ENCODE results near the gene SLC25A34. TPM values are rescaled to one million over a fixed set of nuclear protein-coding genes. Genes with fewer than 3 reads are reported as not detected.

The SLC25A34 gene
- total and polyA plus RNA-seq, 5 experiments from 2014 or later = 0.09 to 3.5 (median 0.30) TPM

DNA sequence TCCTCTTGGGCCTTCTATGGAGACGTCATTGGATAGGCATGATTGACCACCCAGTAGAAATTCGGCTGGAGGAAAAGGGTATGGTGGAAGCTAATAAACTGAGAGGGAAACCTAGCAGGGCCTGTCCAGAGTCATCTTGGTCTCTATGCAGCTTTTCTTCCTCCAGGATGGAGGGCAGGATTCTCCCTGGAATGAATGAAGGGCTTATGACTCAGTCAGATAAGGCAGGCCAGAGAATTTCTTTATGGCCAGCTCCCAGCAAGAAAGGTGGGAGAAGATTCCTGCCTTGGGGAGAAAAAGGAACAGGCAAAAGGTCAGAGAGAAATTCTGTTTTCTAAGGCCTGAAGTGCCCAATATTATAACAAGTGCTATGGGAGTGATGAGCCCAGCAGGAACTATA lies 39.6 kb downstream of the SLC25A34 start:
- DNase-seq (no peak), ATAC-seq (no peak)
- Mint-ChIP-seq H3K36me3 (no peaks in the 10 kb centered on the region), H3K27ac (no peak overlapping the region), H3K9me3 (peaks cover 0 to 1% (median 0%) of the 10 kb centered on the region in 9 donors), H3K27me3 (peaks cover 3 to 18% (median 7%) of the 10 kb centered on the region in 5 donors), H3K4me3 (no peak overlapping the region), H3K4me1 (no peaks in the 10 kb centered on the region)
- POLR2A ChIA-PET = no interaction called here

DNA sequence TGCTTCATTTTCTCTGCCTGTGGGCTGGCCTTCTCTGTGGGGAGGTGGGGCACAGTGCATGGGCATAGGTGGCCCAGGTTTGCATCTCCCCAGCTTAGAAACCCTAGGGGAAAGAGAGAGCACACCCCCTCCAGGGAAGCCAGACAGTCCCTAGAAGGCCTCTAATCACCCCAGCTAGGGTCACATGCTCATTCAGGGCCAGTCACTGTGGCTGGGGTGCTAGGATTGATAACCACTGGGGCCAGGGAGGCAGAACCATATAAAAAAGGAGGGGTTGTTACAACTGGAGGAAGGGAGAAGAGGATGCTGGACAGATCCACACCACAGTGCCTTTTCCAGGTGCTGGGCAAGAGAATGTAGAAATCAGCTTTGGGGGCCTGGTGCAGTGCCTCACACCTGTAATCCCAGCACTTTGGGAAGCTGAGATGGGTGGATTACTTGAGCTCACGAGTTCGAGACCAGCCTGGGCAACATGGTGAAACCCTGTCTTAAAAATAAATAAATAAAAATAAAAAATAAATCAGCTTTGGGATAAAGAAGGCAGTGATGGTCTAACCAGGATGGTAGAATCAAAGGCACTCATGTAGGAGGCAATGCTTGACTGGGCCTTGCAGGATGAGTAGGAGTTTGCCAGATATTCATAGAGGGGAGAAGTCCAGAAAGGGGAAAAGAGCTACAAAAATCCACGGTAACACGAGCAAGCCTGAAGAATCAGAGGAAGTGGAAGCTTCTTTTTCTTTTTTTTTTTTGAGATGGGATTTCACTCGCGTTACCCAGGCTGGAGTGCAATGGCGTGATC lies 42.0 kb downstream of the SLC25A34 start:
- POLR2A ChIA-PET = interaction anchor here (1.2 kb wide), 1 partner anchor 230 kb away, joined by 3 read pairs; no protein-coding TSS in a partner anchor

DNA sequence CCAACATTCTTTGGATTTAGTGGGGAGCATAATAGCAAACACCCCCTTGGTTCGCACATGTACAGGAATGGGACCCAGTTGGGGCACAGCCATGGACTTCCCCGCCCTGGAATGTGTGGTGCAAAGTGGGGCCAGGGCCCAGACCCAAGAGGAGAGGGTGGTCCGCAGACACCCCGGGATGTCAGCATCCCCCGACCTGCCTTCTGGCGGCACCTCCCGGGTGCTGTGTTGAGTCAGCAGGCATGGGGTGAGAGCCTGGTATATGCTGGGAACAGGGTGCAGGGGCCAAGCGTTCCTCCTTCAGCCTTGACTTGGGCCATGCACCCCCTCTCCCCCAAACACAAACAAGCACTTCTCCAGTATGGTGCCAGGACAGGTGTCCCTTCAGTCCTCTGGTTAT lies 49.6 kb downstream of the SLC25A34 start:
- H3K9me3 Mint-ChIP-seq = no peaks in the 10 kb centered on the region
- H3K27ac Mint-ChIP-seq = no peak overlapping the region
- POLR2A ChIA-PET = no interaction called here
- DNase-seq (no peak), ATAC-seq (no peak)
- H3K4me3 Mint-ChIP-seq = no peak overlapping the region
- peaks cover 0 to 2% (median under 1%) of the 10 kb centered on the region in 4 donors for H3K4me1 Mint-ChIP-seq
- H3K27me3 Mint-ChIP-seq = peaks cover under 1 to 15% (median 4%) of the 10 kb centered on the region in 5 donors
- no peaks in the 10 kb centered on the region for H3K36me3 Mint-ChIP-seq

More for the DNA sequence above, 42.0 kb downstream of the SLC25A34 start:
- no peaks in the 10 kb centered on the region for H3K4me1 Mint-ChIP-seq
- no peak overlapping the region for H3K4me3 Mint-ChIP-seq
- ATAC-seq (no peak), DNase-seq (no peak)
- peaks cover 0 to 7% (median 0%) of the 10 kb centered on the region in 5 donors for H3K27me3 Mint-ChIP-seq
- H3K9me3 Mint-ChIP-seq = peaks cover 0 to 1% (median 0%) of the 10 kb centered on the region in 9 donors
- no peak overlapping the region for H3K27ac Mint-ChIP-seq
- H3K36me3 Mint-ChIP-seq = no peaks in the 10 kb centered on the region

DNA sequence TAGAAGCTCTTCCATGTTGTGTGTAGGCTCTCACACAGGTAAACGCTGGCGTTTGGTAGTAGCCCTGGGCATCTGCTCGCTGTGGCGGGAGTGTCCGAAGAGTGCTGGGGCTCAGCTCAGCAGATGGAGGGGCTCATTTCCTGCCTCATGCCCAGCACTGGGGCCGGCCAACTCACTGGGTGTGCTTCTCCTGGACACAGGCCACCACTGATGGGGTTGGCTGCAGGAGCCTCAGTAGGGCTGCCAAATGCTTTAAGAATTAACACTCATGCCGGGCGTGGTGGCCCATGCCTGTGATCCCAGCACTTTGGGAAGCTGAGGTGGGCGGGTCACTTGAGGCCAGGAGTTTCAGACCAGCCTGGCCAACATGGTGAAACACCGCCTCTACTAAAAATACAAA lies 50.5 kb downstream of the SLC25A34 start:
- no peak overlapping the region for H3K27ac Mint-ChIP-seq
- peaks cover 3 to 19% (median 6%) of the 10 kb centered on the region in 5 donors for H3K27me3 Mint-ChIP-seq
- no peaks in the 10 kb centered on the region for H3K9me3 Mint-ChIP-seq
- peaks cover 0 to 2% (median under 1%) of the 10 kb centered on the region in 4 donors for H3K4me1 Mint-ChIP-seq
- no peaks in the 10 kb centered on the region for H3K36me3 Mint-ChIP-seq
- POLR2A ChIA-PET = no interaction called here
- ATAC-seq (no peak), DNase-seq (no peak)
- peak overlapping the region in 1 of 10 donors; percentile 58 for H3K4me3 Mint-ChIP-seq

DNA sequence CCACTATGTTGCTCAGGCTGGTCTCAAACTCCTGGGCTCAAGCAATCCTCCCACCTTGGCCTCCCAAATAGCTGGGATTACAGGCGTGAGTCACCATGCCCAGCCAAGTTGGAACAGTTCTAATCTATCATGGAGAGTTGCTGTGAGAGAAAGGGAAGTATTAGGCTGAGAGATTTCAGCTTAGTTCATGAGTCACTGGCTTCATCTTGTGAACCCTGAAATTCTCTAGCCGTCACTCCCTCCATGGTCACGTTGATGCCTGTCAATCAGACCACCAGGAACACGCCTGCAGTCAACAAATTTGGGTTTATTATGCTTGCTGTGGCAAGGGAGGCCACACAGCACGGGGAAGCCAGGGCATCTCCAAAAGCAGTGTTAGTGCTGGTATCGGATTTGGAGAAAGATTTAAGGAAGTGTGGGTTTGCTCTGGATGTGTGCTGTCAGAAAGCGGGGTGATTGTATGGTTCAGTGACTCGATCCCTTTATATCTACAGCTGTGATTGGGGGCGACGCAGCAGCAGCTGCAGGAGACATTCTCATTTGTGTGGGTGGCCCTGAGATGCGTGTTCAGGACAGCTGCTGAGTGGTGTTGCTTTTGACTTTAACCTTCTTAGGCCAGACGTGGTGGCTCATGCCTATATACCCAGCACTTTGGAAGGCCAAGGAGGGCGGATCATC lies 52.7 kb downstream of the SLC25A34 start:
- Mint-ChIP-seq H3K4me3 (no peak overlapping the region), H3K27me3 (peaks cover 3 to 19% (median 6%) of the 10 kb centered on the region in 5 donors), H3K4me1 (peaks cover 3 to 6% (median 4%) of the 10 kb centered on the region in 4 donors), H3K27ac (peak overlapping the region in 1 of 10 donors; percentile 18), H3K36me3 (no peaks in the 10 kb centered on the region), H3K9me3 (no peaks in the 10 kb centered on the region)
- no peak for DNase-seq
- ATAC-seq = no peak
- POLR2A ChIA-PET = interaction anchor here (0.5 to 0.6 kb wide), 2 partner anchors 27 to 580 kb away, joined by 3 to 6 read pairs; no protein-coding TSS in a partner anchor

Other genes with a start within 250 kb of the SLC25A34 start
- gene CASP9, start 212.0 kb upstream of the SLC25A34 start, total RNA-seq = 10 to 100 TPM; 13.4 to 15.9 TPM
- gene CASP9, start 212.0 kb upstream of the SLC25A34 start, polyA plus RNA-seq = 1 to 10 TPM; 8.0 to 8.6 (median 8.4) TPM
- gene DNAJC16, start 209.4 kb upstream of the SLC25A34 start, total RNA-seq = 10 to 100 TPM; 24.8 to 30.0 TPM
- 1 to 10 TPM; 5.0 to 9.7 (median 7.1) TPM for gene DNAJC16, start 209.4 kb upstream of the SLC25A34 start, polyA plus RNA-seq
- gene AGMAT, start 151.2 kb upstream of the SLC25A34 start, total RNA-seq = 10 to 100 TPM; 11.0 to 11.3 TPM
- 10 to 100 TPM in 2 of 3 donors, 1 to 10 TPM in 1; 9.0 to 15.5 (median 14.4) TPM for gene AGMAT, start 151.2 kb upstream of the SLC25A34 start, polyA plus RNA-seq
- gene DDI2, start 118.8 kb upstream of the SLC25A34 start, total RNA-seq = 10 to 100 TPM; 40.7 to 47.1 TPM
- 1 to 10 TPM; 4.5 to 6.1 (median 5.0) TPM for gene DDI2, start 118.8 kb upstream of the SLC25A34 start, polyA plus RNA-seq
- 10 to 100 TPM; 60.3 to 66.7 TPM for gene PLEKHM2, start 51.9 kb upstream of the SLC25A34 start, total RNA-seq
- 10 to 100 TPM in 1 of 3 donors, 1 to 10 TPM in 2; 5.4 to 13.8 (median 5.4) TPM for gene PLEKHM2, start 51.9 kb upstream of the SLC25A34 start, polyA plus RNA-seq
- not detected for gene TMEM82, start 6.2 kb downstream of the SLC25A34 start, total RNA-seq
- not detected for gene TMEM82, start 6.2 kb downstream of the SLC25A34 start, polyA plus RNA-seq
- not detected for gene FBLIM1, start 22.5 kb downstream of the SLC25A34 start, total RNA-seq
- not detected for gene FBLIM1, start 22.5 kb downstream of the SLC25A34 start, polyA plus RNA-seq
- gene UQCRHL, start 71.4 kb downstream of the SLC25A34 start, total RNA-seq = 1 to 10 TPM; 1.8 to 2.0 TPM
- gene UQCRHL, start 71.4 kb downstream of the SLC25A34 start, polyA plus RNA-seq = 1 to 10 TPM; 1.1 to 1.2 (median 1.2) TPM
- gene SPEN, start 111.4 kb downstream of the SLC25A34 start, total RNA-seq = 10 to 100 TPM; 85.6 to 88.3 TPM
- gene SPEN, start 111.4 kb downstream of the SLC25A34 start, polyA plus RNA-seq = 10 to 100 TPM in 1 of 3 donors, 1 to 10 TPM in 2; 4.0 to 38.0 (median 8.1) TPM
- gene ZBTB17, start 239.8 kb downstream of the SLC25A34 start, total RNA-seq = 10 to 100 TPM; 49.3 to 58.1 TPM
- gene ZBTB17, start 239.8 kb downstream of the SLC25A34 start, polyA plus RNA-seq = 10 to 100 TPM; 10.2 to 23.3 (median 11.1) TPM